ENCODE measurements around the gene CRYL1.

- TF ChIP-seq POLR2AphosphoS5 (IDR thresholded peaks at IDR 0.05) (no peak), CTCF (IDR thresholded peaks at IDR 0.05) (no peak), POLR2A (IDR thresholded peaks at IDR 0.05) (no peak)
Observed at GRCh38 chr13:20460761-20461160, 64.9 kb downstream of the CRYL1 start.

All from breast epithelium (tissue), 3 donors.